NCI-H1105 (cell line): ENCODE data around the gene KIF20B.
A peak's percentile ranks its signal among the peaks of the same experiment; 100 is the strongest.

Experiments
- DNase-seq: peaks from one replicate; lab custom pipeline; 2025; lab: John Stamatoyannopoulos, UW

The KIF20B gene, protein sequence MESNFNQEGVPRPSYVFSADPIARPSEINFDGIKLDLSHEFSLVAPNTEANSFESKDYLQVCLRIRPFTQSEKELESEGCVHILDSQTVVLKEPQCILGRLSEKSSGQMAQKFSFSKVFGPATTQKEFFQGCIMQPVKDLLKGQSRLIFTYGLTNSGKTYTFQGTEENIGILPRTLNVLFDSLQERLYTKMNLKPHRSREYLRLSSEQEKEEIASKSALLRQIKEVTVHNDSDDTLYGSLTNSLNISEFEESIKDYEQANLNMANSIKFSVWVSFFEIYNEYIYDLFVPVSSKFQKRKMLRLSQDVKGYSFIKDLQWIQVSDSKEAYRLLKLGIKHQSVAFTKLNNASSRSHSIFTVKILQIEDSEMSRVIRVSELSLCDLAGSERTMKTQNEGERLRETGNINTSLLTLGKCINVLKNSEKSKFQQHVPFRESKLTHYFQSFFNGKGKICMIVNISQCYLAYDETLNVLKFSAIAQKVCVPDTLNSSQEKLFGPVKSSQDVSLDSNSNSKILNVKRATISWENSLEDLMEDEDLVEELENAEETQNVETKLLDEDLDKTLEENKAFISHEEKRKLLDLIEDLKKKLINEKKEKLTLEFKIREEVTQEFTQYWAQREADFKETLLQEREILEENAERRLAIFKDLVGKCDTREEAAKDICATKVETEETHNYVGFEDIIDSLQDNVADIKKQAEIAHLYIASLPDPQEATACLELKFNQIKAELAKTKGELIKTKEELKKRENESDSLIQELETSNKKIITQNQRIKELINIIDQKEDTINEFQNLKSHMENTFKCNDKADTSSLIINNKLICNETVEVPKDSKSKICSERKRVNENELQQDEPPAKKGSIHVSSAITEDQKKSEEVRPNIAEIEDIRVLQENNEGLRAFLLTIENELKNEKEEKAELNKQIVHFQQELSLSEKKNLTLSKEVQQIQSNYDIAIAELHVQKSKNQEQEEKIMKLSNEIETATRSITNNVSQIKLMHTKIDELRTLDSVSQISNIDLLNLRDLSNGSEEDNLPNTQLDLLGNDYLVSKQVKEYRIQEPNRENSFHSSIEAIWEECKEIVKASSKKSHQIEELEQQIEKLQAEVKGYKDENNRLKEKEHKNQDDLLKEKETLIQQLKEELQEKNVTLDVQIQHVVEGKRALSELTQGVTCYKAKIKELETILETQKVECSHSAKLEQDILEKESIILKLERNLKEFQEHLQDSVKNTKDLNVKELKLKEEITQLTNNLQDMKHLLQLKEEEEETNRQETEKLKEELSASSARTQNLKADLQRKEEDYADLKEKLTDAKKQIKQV (N-terminal part only)

DNA sequence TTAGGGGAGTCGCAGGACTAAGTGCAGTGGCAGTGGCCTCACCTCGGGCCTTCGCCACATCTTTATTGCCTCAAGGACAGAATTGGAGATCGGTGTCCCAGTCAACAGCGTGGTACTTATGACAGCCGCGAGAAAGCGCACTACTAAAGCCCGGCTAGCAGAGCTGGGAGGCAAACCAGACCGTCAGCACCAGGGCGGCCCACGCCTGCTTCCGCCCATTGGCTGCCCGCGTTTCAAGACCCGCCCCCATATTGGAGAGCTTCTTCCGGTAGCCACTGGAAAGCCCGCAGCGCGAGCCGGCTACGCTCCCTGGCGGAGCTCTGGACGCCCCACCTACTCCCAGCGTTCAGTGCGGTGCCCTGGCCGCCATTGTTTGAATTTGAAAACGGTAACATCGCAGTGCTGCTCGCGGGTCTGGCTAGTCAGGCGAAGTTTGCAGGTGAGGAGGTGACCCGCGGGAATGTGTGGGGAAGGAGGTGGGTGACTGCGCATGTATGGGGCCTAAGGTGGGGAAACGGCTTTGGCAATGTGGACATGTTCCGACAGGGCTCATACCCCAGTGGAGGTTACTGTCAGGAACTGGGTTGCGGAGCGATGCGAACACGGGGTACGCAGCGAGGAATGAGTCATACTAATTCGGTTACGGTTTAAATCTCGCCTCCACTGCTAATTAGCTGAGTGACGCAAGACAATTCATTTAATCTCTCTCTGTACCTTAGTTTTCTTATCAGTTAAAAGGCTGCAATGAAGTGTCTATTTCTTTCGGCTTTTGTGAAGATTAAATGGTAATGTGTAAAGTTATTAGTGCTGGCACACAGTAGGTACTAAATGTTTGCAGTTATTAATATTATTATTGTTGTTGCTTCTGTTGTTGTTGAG lies at the start of gene KIF20B:
Gene KIF20B (plus strand): TSS at position 349 of the 879 bp plus-strand sequence. CDS start 3,705 bp downstream, outside the sequence.
- peak; percentile 85 for DNase-seq

DNA sequence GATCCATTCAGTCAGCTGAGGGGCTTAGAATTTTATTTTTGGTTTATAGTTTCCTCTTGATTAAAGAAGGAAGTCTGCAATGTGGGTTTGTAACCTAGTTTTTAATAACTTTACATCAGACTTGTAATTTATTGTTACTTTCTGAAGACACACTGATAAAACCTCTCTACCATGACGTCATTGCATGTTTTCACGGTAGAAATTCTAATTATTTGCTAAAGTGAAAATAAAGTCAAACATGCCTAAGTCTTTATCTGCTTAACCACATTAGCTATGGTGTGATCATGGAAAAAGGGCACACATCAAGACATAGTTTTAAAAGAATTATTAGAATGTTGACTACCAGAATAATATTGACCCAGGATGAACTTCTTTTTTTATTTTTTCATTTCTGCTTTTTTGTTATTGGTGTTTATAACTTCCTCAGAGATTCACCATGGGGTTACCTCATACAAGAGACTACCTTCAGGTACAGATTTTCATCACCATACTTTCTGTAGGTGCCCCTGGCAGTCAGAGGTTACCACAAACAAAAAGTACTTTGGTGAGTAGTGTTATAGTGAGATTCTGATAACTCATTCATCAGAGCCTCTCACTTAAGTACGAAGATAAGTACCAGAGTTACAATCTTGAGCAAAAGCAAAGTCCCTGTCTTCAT lies 49.3 kb upstream of the KIF20B start:
- DNase-seq: no peak

DNA sequence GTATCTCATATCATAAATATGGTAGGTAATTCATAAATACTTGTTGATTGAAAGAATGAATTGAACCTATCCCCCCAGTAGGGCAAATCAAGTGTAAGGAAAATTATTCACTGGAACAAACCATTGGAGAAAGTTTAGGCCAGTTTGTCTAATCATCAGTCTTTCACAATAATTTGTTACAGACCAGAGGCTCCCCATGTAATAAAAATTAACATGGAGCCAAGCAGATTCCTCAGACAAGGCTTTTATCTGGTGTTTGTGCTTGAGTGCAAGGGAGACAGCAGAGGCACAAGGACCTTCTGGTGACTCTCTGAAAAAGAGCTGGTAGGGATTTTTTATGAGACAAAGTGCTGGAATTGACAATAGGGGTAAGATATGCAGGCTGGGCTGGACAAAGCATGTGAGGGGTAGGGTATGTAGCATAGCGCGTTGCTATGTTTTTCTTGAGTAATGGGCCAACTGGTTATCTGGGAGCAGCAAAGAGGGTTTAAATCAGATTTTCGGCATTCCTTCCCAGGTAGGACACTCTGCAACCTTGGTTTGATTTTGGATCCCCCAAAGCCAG lies 48.5 kb upstream of the KIF20B start:
- no peak for DNase-seq

DNA sequence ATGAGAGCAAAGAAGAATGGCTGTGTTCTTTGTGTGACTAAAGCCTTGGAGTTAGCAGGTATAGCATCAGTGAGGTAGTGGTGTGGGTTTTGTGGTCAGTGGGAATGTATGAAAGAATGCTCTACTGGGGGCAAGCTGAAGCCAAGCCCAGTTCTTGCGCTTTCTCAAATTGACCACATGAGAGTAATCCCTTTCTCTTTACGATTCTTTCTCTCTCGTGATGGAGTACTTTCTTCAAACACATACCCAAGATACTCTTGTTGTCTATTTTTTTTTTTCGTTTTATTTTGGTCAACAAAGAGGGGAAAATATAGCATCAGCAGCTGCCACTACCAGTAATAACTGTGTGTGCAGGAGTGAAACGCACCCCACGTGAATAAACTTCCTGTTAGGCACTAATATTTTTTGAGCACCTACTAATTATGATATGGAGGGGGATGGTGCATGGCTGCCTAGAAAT lies 48.0 kb upstream of the KIF20B start:
- no peak for DNase-seq

DNA sequence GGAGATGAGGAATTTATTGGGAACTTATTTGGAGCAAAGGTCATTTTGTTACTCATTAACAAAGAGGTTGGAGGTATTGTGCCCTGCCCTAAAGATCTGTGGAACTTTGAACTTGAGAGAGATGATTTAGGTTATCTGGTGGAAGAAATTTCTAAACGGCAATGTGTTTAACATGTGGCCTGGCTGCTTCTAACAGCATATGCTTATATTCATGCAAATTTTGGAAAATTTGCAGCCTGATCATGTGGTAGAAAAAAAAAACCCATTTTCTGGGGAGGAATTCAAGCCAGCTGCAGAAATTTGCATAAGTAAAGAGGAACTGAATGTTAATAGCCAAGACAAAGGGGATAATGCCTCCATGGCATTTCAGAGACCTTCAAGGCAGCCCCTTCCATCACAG lies 45.7 kb upstream of the KIF20B start:
- no peak for DNase-seq

DNA sequence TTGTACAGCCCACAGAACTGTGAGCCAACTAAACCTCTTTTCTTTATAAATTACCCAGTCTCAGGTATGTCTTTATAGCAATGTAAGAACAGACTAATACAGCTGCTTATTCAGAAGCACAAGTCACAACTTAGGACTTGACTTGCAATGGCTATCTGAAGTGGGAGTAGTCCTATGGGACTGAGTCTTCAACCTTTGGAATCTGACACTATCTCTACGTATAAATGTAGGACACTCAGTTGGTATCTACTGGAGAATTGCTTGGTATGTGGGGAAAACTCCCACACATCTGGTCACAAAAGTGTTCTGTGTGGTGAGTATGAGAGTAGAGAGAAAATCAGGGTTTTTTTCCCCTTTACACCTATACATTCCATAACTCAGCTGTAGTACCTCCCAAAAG lies 44.1 kb upstream of the KIF20B start:
- DNase-seq: no peak

DNA sequence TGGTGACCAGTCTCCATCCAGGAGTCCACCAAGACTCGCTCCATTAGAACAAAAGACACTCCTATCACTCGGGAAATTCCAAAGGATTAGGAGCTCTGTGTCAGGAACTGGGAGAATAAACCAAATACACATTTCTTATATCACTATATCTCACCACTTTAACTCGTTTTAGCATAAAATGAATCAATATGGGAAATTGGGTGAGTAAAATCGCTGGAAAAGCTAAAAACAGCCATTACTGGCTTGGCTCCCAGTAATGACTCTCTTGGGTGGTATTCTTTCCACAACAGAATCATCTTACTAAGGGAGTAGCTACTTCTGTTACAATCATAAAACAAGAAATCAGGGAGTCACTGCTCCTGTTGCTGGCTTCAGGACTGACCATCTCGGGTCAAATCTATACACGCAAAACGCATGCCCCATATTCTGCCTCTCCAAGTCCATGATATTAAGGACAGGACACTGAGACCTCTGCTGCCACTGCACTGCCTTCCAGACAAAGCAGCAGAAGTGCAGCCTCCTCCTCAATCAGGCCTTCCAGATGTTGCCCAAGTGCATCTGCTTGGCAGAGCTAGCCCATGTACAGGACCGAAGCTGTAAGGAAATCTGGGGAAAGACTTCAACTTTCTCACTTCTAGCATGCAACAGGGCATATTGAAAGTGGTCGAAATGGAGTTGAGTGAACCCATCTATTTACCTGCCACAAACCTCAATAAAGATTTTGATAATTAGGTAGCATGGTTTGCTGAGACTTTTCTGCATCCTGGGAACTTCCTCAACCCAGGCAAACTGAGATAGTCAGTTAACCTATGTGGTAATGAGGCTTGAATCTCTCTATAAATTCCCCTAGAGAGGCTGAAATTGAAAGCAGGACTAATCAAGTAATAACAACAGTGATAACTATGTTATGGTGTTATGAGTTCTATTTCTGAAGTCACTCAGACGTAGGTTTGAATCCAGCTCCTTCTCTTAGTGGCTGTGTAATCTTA lies 42.0 kb upstream of the KIF20B start:
- DNase-seq: no peak

DNA sequence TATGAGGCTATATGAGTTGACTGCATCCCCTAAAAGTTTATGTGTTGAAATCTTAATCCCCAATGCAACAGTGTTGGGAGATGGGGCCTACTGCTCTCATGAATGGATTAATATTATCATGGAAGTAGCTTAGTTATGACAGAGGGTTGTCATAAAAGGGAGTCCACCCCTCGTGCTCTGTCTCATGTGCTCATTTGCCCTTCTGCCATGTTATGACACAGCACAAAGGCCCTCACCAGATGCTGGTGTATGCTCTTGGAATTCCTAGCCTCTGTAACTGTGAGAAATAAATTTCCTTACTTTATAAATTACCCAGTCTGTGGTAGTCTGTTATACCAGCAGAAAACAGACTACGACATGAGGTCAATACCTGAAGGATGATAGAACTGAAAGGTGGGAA lies 38.8 kb upstream of the KIF20B start:
- DNase-seq: no peak

DNA sequence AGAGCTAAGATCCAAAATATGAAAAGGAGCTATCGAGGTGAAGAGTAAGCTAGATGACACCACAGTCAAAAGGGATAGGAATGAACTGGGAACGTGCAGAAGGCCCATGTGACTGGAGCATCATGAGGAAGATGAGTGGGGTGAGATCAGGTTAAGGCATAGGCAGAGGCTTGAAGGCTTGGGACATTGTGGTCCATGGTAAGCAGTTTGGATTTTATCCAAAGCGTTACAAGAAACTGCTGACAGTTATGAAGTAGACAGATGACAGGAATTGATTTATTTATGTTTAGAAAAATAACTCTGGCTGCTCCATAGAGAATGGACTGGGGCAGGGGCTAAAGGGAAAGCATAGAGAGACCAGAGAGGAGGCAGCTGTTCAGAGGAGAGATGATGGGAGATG lies 38.2 kb upstream of the KIF20B start:
- DNase-seq: no peak

DNA sequence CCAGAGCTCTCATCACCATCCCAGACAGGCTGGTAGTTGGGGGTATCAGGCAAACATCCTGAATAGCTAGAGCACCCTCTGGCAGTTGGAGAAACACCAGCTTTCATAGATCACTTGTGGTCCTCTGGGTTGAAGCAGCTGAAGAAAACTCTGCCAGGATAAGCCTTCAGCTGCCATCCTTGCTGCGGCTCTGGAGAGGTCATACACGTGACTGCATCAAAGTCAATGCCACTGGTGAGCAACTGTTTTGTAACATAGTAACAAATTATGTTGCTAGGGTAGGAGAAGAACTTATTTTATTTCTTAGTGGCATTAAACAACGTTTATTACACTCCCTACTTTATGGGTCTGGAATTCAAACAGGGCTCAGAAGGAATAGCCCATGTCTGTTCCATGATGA lies 37.2 kb upstream of the KIF20B start:
- DNase-seq: no peak

DNA sequence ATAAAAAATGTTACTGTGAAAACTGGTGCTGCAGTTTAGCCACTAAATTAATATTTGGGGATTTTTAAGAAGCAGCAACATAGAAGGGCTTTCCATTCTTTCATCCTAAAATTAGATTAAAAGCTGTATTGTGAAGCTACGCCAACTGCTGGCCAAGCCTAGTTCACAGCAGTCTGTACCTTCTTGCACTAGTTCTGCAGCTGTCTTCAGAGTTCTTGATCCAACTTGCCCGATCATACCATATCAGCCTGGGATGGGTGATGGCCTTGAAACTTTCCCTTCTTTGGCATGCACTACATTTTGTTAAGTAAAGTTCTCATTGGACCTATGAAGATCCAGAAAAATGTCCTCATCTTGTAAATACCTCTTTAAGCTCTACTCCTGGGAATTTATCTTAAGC lies 36.1 kb upstream of the KIF20B start:
- DNase-seq: no peak

DNA sequence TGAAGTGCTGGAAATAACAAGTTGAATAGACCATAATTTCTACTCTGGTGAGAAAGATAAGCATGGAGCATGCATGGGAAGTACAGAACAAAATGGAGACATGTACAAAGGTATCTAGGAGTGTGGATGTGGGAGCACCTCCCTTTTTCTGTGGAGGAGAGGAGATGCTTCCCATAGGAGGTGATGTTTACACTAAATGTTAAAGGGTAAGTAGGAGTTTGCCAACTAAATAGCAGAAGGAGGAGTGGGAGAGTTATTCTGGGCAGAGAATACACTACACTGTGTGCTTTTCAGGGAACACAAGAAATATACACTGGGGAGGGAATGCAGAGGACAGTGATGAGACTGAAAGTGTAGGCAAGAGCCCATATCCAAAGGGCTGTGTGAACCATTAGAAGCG lies 35.3 kb upstream of the KIF20B start:
- DNase-seq: no peak

DNA sequence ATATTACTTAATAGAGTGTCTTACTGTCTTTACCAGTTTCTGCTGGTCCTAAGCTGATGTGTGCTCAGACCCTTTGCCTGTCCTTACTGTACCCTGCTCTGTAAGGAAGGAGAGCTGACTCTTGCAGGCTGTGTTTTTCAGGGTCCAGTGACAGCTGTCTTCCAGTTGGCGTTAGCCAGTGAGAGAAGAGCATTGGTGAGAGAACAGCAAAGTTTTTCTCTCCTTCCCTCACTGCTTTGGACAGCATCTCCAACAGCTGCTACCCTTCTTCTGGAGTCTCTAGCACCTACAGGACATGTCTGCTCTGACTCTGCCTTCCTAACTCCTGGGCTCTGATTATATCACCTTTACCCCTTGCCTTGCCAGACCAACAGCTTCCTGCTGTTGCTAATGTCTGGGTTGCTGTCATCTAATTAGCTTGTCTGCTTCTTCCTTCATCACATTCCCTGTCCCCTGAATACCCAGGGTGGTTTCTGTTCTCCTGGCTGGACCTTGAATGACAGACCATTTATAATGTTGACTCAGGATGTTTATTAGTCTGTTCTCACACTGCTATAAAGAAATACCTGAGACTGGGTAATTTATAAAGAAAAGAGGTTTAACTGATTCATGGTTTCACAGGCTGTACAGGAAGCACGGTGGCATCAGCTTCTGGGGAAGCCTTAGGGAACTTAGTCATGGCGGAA lies 32.9 kb upstream of the KIF20B start:
- no peak for DNase-seq

DNA sequence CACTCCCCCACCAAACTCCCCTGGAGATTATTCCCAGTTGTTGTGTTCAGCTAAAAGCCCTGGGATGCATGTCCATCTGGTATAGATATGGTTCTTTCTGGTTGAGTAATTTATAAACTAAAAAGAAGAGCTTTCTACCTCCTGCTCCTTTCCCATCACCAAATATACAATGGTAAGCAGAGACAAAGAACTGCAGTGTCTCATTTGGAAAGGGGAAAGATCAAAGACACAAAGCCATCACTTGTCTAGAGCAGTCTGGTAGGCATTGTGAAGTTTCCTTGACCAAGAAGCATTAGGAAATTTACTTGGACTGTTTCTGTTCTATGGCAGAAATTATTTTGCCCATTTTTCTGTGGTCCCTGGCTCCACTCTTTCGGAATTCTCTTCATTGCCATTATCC lies 31.4 kb upstream of the KIF20B start:
- DNase-seq: no peak

DNA sequence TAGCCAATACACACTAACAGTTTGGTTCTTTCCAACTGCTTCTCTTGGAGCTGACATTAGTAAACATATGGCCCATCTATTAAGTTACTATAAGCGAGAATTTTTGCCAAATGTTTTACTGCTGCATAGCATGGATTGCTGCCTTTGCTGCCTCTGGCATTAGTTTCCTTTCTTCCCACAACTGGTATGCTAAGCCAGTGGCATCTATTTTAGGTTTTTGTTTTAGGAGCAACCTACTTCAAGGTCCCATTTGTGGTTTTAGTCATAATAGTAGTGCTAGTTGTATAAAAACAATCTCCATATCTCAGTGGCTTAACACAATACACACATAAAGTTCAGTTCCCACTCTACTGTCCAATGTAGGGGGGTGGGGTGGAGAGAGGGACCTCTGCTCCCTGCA lies 30.5 kb upstream of the KIF20B start:
- no peak for DNase-seq

DNA sequence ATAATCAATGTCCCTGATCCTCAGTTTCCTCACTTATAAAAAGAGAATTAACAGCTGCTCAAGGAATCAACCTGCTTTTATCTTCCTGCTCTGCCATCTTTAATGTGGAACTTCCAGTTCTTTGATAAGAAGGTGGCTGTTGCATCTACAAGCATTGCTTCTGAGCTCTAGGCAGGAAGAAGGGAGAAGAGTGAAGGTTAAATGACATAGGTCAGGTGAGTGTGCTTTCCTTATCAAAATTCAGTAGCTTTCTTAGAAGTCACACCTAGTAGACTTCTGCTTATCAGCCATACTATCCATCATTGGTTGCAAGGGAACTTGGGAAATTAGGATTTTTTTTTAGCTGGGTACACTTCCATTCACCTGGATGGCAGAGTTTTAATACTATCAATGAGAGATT lies 24.0 kb upstream of the KIF20B start:
- no peak for DNase-seq

DNA sequence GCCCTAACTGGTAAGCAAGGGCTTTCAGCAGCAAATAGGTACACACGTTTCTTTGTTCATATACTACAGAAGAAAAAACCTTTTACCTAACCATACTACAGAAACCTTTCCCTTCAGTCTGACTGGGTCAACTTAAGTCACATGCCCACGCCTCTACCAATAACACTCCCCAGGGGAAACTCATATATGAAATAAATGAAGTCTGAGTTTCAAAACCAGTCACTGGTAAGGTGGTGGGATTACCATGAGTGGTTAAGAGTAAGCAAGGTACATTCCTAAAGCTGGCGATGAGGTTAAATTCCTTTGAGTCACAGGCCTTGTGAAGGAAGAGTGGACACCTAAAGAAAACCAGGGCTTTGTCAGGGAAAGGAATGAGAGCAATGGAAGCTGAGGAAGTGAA lies 21.4 kb upstream of the KIF20B start:
- DNase-seq: no peak

DNA sequence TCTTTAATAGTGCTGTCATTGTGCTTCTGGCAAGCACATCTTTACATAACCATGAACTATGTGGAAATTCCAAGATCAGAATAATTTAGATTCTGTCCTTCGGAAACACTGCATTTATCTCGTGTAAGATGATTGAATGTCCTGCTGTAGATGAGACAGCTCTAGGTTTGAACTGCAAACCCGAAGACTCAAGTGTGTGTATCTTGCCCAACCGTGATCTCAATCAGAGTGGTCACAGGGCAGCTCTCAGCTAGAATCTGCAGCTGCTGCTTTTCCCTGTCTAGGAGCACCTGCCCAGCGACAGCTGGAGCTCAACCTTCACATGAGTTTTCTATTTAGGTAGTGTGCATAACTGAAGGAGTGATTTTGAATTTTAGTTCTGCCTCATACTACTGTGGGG lies 17.5 kb upstream of the KIF20B start:
- peak; percentile 6 for DNase-seq

DNA sequence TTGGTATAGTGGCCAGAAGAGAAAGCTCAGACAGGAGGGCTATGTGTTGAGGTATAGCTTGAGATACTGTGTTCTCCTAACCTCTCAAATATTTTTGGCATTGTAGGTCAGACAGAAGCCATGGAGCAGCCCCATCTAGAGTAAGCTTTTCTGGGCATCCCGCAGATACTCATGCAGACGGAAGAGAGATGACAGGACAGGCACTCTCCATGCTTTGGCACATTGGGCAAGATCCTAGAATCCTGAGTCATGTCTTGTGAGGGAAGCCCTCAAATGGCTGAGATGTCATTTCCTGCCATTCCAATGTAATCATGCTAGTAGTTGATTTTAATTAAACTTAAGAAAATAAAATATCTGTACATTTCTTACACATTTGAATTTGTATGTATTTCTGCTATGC lies 16.8 kb upstream of the KIF20B start:
- DNase-seq: no peak
